Esophagus squamous epithelium (tissue), 5 donors: ENCODE measurements around the gene TBC1D7. TPM values are rescaled to one million over a fixed set of nuclear protein-coding genes. Genes with fewer than 3 reads are reported as not detected.
A peak's percentile ranks its signal among the peaks of the same experiment; 100 is the strongest.

Source experiments
- DNase-seq: peaks from one replicate; lab custom pipeline; 2025; lab: John Stamatoyannopoulos, UW
- H3K27ac ChIP-seq, 4 donors: fragments of 200-600 bp; sonication (generic); one replicate each; pipeline ENCODE4 v1.5.1; 2016 to 2019; ENCODE audit warnings: mild to moderate bottlenecking in 1 of 4
- H3K27me3 ChIP-seq, 4 donors: fragments of 200-600 bp; sonication (generic); 1 replicate in 3 of 4; 2 replicates in 1 of 4; pipeline versions ENCODE4 v1.5.1 to v1.6.0; 2017 to 2021; ENCODE audit warnings: antibody characterized with exemption in 1 of 4
- H3K36me3 ChIP-seq, 3 donors: fragments of 200-600 bp; sonication (generic); one replicate each; pipeline ENCODE4 v1.5.1; 2016 to 2019
- H3K4me1 ChIP-seq, 3 donors: fragments of 200-600 bp; sonication (generic); one replicate each; pipeline ENCODE4 v1.5.1; 2017 to 2019
- H3K4me3 ChIP-seq, 4 donors: fragments of 200-600 bp; sonication (generic); 1 replicate in 3 of 4; 2 replicates in 1 of 4; pipeline ENCODE4 v1.5.1; 2016 to 2019; ENCODE audit warnings: mild to moderate bottlenecking in 2 of 4, moderate library complexity in 1 of 4
- H3K9me3 ChIP-seq, 3 donors: fragments of 200-600 bp; sonication (generic); one replicate each; pipeline ENCODE4 v1.5.1; 2016 to 2019
- CTCF ChIP-seq, 6 experiments: fragments of 450-650 bp in 4 of 6; fragments of 200-600 bp in 2 of 6; sonication (generic) in 2 of 6; IDR thresholded peaks; one replicate each; pipeline ENCODE4 v1.5.1; 2016 to 2019; ENCODE audit warnings: antibody characterized with exemption in 6 of 6, mild to moderate bottlenecking in 4 of 6, moderate library complexity in 4 of 6
- POLR2A ChIP-seq, 4 donors: fragments of 450-650 bp; IDR thresholded peaks; one replicate each; pipeline ENCODE4 v1.6.1; 2017; ENCODE audit warnings: antibody characterized with exemption in 4 of 4, mild to moderate bottlenecking in 4 of 4, moderate library complexity in 3 of 4
- WGBS, 2 donors: methylation state at CpG; one replicate each; pipeline ENCODE4 v1.1.5; 2018; 5-methylcytosine and 5-hydroxymethylcytosine counted together
- intact Hi-C: fragments of 100-400 bp; cut with DNase I; formaldehyde crosslinking; loops from one replicate; pipeline ENCODE4 v1.15.0; 2022
- total RNA-seq, 4 donors: library from RNA; depleted of rRNA; stranded (reverse); fragments of >200 nt; gene quantifications; one replicate each; pipeline ENCODE4 v1.1.0, GENCODE V29; 2016
- donor health status: DM: yes; HTN: yes; CAD: no.

Gene TBC1D7
- total RNA-seq, 4 donors from 2014 or later = 8.2 to 13.5 (median 12.6) TPM

DNA sequence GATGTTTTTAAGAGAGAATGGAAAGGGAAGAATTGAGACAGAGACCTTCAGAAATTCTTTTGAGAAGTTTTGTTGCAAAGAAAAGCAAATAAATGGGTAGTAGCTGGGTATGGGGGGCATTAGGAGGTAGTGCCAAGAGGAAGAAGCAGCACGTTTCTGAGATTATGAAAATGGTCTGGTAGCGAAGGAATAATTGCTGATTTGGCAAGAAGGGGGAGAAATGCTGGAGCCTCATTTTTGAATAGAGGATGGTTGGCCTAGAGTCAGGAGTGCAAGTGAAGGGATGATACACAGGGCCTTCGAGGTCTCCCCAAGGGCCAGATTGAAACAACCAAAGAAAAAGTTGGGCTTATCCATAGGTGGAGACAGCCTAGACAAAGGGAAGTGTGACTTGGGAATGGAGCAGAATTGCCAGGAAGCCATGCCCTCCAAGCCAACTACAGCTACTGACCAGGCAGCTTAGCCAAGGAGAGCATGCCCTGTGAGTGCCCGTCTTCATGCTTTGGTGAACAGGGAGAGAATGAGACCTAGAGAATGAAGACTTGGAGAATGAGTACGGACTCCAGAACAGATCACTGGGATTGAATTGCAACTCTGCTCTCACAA, 14.2 kb upstream of the TBC1D7 start:
- Histone ChIP-seq H3K36me3 (no peaks in the 10 kb centered on the region), H3K4me3 (no peak overlapping the region), H3K27me3 (no peaks in the 10 kb centered on the region), H3K27ac (no peak overlapping the region), H3K9me3 (no peaks in the 10 kb centered on the region), H3K4me1 (peaks cover 0 to 6% (median 0%) of the 10 kb centered on the region in 3 donors)
- WGBS, 2 donors = 77 to 85% methylated on average over 5 of the region's 5 CpGs
- TF ChIP-seq POLR2A (IDR thresholded peaks at IDR 0.05) (no peak), CTCF (IDR thresholded peaks at IDR 0.05) (no peak)
- no peak for DNase-seq
- intact Hi-C loops = no loop called here

DNA sequence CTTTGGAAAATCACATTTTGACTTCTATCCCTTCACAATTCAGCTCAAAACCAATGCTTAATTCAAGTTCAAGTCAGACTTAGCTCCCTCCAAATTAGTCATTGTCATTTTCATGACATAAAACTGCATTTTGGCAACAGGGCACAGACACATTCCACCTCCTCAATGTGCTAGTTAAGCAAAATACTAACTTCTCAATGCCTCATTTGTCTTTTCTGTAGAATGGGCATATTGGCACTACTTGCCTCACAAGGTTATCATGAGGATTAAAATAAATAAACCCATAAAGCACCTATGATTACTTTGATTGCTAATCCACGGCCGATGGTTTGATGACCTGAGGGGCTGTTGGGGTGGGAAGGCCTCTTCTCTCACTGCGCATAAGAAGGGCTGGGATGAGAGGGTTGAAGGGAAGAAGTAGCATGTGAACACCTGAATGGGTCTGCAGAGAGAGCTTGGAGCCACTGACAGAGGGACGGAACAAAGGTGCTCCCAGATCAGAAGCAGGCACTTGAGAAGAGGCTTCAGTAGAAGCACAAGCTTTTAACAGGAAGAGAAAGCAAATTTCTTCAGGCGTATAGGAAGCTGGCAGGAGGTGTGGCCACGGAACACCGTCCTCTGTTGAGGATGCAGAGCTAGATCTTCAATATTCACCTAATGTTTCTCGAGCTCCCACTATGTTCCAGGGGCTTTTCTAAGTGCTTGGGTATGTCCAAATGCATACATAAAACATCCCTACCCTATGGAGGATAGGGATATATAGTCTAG, 11.7 kb upstream of the TBC1D7 start:
- 72% methylated on average over 8 of the region's 8 CpGs for WGBS, 2 donors
- no peak for TF ChIP-seq CTCF (IDR thresholded peaks at IDR 0.05)
- no peak for TF ChIP-seq POLR2A (IDR thresholded peaks at IDR 0.05)
- DNase-seq = no peak

DNA sequence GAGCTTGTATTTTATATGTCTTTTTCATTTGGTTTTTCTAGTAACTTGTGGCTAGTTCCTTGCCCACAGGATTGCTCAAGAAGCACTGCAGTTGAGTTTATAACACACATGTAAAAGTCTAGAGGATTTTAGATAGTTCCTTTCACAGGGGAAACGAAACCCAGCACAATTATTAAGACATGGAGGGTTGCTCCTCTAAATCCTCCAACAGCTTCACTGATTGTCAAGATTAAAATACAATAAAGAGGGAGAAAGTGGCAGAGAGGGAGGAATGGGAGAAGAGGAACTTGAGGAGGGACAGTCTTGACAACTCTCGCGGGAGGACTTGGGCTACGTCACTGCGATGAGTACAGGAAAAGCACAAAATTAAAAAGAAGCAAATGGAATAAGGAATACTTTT, 9.7 kb upstream of the TBC1D7 start:
- intact Hi-C loops = loop anchor here (5.0 kb wide), 1 partner anchor 194 kb away; no protein-coding TSS in a partner anchor
- peaks cover 0 to 14% (median 0%) of the 10 kb centered on the region in 3 donors for H3K4me1 ChIP-seq
- H3K27me3 ChIP-seq = no peaks in the 10 kb centered on the region
- no peaks in the 10 kb centered on the region for H3K36me3 ChIP-seq
- no peak overlapping the region for H3K4me3 ChIP-seq
- WGBS, 2 donors = 84 to 87% methylated on average over 5 of the region's 5 CpGs
- TF ChIP-seq CTCF (IDR thresholded peaks at IDR 0.05) (no peak), POLR2A (IDR thresholded peaks at IDR 0.05) (no peak)
- DNase-seq = no peak
- H3K27ac ChIP-seq = no peak overlapping the region
- H3K9me3 ChIP-seq = no peaks in the 10 kb centered on the region

More for the DNA sequence above, 11.7 kb upstream of the TBC1D7 start:
- intact Hi-C loops = loop anchor here (5.0 kb wide), 1 partner anchor 192 kb away; no protein-coding TSS in a partner anchor
- H3K4me1 ChIP-seq = peaks cover 0 to 10% (median 0%) of the 10 kb centered on the region in 3 donors
- no peak overlapping the region for H3K4me3 ChIP-seq
- H3K27ac ChIP-seq = no peak overlapping the region
- no peaks in the 10 kb centered on the region for H3K9me3 ChIP-seq
- H3K27me3 ChIP-seq = no peaks in the 10 kb centered on the region
- no peaks in the 10 kb centered on the region for H3K36me3 ChIP-seq

DNA sequence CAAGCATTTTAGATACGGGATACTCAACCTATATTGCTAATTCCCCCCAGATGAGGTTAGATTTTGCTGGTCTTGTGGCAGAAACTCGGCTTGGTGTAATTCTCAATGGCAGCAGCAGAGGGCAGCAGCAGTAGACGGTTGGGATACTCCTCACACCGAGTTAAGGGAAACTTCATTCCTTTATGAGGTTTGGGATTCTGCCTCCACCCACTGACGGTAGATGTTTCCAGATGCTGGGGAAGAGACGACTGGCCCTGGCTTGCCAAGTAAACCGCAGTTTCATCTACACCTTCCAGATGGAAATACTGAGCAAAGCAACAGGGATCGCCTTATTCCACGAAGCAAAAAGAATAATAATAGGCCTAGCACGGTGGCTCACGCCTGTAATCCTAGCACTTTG, 8.2 kb upstream of the TBC1D7 start:
- 13 to 19% methylated on average over 7 to 11 of the region's 11 CpGs for WGBS, 2 donors
- Histone ChIP-seq H3K9me3 (no peaks in the 10 kb centered on the region), H3K4me1 (peaks cover 0 to 14% (median 0%) of the 10 kb centered on the region in 3 donors), H3K27me3 (no peaks in the 10 kb centered on the region), H3K4me3 (no peak overlapping the region), H3K36me3 (no peaks in the 10 kb centered on the region), H3K27ac (peak overlapping the region in 1 of 4 donors; percentile 18)
- no peak for DNase-seq
- intact Hi-C loops = loop anchor here (5.0 kb wide), 1 partner anchor 196 kb away; no protein-coding TSS in a partner anchor
- TF ChIP-seq POLR2A (IDR thresholded peaks at IDR 0.05) = no peak
- peak; percentile 81 to 97 (median 93) for TF ChIP-seq CTCF (IDR thresholded peaks at IDR 0.05)

DNA sequence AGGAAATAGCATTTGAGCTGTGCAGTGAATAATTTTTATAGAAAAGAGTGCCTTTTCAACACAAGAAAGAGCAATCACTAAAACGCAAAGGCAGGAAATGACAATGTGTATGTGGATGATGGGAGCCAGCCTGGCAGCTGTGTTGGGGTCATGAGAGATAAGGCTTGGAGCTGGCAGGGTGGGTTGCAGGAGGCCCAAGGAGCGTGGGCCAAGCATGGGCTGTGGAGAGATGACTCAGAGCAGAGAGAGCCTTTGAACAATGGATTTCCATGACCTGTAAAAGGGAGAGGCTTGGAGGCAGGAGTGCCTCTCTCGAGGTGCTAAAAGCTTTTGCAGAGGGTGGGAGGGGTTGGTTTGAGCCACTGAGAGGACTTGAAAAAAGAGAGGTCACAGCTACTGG, 6.6 kb upstream of the TBC1D7 start:
- Histone ChIP-seq H3K27me3 (no peaks in the 10 kb centered on the region), H3K36me3 (no peaks in the 10 kb centered on the region), H3K4me1 (peaks cover 0 to 14% (median 0%) of the 10 kb centered on the region in 3 donors), H3K9me3 (no peaks in the 10 kb centered on the region), H3K27ac (no peak overlapping the region), H3K4me3 (no peak overlapping the region)
- DNase-seq = no peak
- intact Hi-C loops = loop anchor here (5.0 kb wide), 2 partner anchors 197 to 423 kb away; no protein-coding TSS in a partner anchor
- 27 to 30% methylated on average over 3 of the region's 3 CpGs for WGBS, 2 donors
- no peak for TF ChIP-seq POLR2A (IDR thresholded peaks at IDR 0.05)
- TF ChIP-seq CTCF (IDR thresholded peaks at IDR 0.05) = no peak
